ENCODE results near the gene PCSK7.

DNA sequence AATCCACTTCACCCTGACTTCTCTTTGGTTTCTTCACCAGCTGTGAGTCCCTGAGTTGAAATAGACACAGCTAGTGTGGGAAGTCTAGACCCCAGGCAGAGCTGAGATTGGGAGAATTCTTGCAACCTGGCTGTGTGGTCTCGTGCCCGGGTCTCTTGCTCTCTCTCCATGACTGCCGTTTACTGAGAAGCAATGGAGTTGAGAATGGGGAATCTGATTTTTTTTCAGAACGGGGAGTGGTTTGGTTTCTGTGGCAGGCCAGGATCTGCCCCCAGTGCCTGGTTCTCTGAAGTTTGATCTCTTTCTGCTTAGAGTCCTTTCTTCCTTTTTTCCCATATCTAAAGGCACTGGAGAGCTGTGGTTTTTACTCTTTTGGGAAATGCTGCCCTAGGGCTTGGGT, 51.9 kb downstream of the PCSK7 start:
- TF ChIP-seq CTCF (IDR thresholded peaks at IDR 0.05; ENCODE audit: extremely low read depth in 1 of 2, insufficient read depth in 1 of 2, low read depth in 1 of 2, low read length in 2 of 2) (no peak), JUN (IDR thresholded peaks at IDR 0.05; ENCODE audit: borderline replicate concordance, insufficient read depth, insufficient read length, low read depth) (no peak), POLR2A (IDR thresholded peaks at IDR 0.05; ENCODE audit: low read depth, low read length) (no peak), EZH2 (IDR thresholded peaks at IDR 0.05; ENCODE audit: borderline replicate concordance, low read depth, low read length, severe bottlenecking) (no peak), POLR2AphosphoS5 (IDR thresholded peaks at IDR 0.05; ENCODE audit: insufficient read depth, low read depth, low read length) (no peak), MYC (IDR thresholded peaks at IDR 0.05; ENCODE audit: low read depth, low read length) (no peak), GATA2 (IDR thresholded peaks at IDR 0.05; ENCODE audit: insufficient read depth, insufficient read length, low read depth, low read length) (no peak)
- TF ChIP-seq, protein P1, sequence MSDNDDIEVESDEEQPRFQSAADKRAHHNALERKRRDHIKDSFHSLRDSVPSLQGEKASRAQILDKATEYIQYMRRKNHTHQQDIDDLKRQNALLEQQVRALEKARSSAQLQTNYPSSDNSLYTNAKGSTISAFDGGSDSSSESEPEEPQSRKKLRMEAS (IDR thresholded peaks at IDR 0.05; ENCODE audit: insufficient read depth, insufficient read length) = no peak
